Type B pancreatic cell (in vitro differentiated cells): ENCODE measurements around the gene RUNX2. TPM values are rescaled to one million over a fixed set of nuclear protein-coding genes. Genes with fewer than 3 reads are reported as not detected.

Source experiments
- DNase-seq: peaks from one replicate; pipeline ENCODE4 v3.0.0; 2021; ENCODE audit warnings: mixed read lengths; ENCODE audit not compliant: unreplicated experiment; ENCODE audit errors: extremely low spot score
- H3K27ac Mint-ChIP-seq: 2 replicates; pipeline ENCODE4 v1.8.0; 2021; ENCODE audit warnings: mild to moderate bottlenecking, mixed read lengths
- H3K27me3 Mint-ChIP-seq: 2 replicates; pipeline ENCODE4 v1.8.0; 2021; ENCODE audit warnings: mixed read lengths
- H3K36me3 Mint-ChIP-seq: 2 replicates; pipeline ENCODE4 v1.8.0; 2021; ENCODE audit warnings: mixed read lengths
- H3K4me1 Mint-ChIP-seq: one replicate; pipeline ENCODE4 v1.8.0; 2021; ENCODE audit warnings: mixed read lengths; ENCODE audit not compliant: unreplicated experiment
- H3K4me3 Mint-ChIP-seq: 2 replicates; pipeline ENCODE4 v1.8.0; 2021; ENCODE audit warnings: mild to moderate bottlenecking, mixed read lengths
- H3K9me3 Mint-ChIP-seq: 2 replicates; pipeline ENCODE4 v1.8.0; 2021; ENCODE audit warnings: mixed read lengths
- total RNA-seq: library from RNA; stranded (reverse); gene quantifications from 2 replicates; pipeline ENCODE4 v1.2.1, GENCODE V29; 2021; ENCODE audit warnings: low replicate concordance
- TF ChIP-seq, protein P1 (sequence below): fragments of 200-600 bp; sonication (generic); conservative IDR thresholded peaks from 2 replicates; pipeline ENCODE4 v1.5.0; 2021; ENCODE audit warnings: antibody characterized with exemption, mild to moderate bottlenecking

The RUNX2 gene
- total RNA-seq, 1 donor from 2014 or later, result 6.0 TPM

DNA sequence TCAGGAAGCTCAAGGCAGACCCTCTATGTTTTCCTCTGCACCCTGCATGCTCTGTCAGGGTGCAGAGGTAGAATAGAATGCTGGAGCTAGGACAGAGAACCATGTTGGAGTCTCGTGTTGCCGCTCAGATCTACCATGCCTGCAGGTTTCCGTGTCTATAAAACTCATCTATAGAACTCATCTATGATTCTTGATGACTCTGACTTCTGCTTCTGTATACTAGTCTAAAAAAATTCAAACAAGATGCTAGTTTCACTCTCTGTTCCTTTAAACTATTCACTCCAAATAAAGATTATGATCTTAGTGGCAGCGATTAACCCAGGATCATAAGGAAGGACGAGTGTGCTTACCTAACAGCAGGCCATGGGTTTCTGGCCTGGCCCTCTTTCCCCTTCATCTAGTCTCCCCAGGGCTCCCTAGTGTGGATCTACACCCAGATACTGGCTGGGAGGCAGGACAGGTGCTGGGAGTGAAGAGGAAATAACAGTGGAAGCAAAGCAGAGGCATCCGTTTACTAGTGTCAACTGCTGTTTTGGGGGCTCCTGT, 212.3 kb downstream of the RUNX2 start:
- peaks cover 7% of the 10 kb centered on the region for H3K27me3 Mint-ChIP-seq
- H3K4me3 Mint-ChIP-seq, result no peak overlapping the region
- peaks cover 45% of the 10 kb centered on the region for H3K4me1 Mint-ChIP-seq
- H3K27ac Mint-ChIP-seq, result no peak overlapping the region
- TF ChIP-seq, protein P1, sequence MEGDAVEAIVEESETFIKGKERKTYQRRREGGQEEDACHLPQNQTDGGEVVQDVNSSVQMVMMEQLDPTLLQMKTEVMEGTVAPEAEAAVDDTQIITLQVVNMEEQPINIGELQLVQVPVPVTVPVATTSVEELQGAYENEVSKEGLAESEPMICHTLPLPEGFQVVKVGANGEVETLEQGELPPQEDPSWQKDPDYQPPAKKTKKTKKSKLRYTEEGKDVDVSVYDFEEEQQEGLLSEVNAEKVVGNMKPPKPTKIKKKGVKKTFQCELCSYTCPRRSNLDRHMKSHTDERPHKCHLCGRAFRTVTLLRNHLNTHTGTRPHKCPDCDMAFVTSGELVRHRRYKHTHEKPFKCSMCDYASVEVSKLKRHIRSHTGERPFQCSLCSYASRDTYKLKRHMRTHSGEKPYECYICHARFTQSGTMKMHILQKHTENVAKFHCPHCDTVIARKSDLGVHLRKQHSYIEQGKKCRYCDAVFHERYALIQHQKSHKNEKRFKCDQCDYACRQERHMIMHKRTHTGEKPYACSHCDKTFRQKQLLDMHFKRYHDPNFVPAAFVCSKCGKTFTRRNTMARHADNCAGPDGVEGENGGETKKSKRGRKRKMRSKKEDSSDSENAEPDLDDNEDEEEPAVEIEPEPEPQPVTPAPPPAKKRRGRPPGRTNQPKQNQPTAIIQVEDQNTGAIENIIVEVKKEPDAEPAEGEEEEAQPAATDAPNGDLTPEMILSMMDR, result no peak
- no peaks in the 10 kb centered on the region for H3K9me3 Mint-ChIP-seq
- H3K36me3 Mint-ChIP-seq, result no peaks in the 10 kb centered on the region
- no peak for DNase-seq

DNA sequence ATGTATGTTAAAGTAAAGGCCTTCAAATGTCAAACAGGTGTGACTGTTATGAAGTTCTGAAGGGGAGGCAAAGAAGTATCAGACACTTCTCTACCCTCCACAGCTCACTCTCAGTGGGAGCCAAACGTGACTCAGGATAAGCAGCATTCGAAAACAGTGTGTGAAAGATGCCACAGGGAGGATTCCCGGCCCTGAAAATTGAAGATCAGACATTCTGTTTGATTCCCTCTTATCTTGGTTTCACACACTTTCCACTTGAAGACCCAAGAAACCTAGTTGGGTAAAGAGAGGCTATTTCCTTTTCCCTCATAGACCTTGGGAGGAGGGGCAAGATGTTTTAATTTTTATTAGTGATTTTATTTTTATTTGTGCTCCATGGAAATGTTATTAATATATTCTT, 213.8 kb downstream of the RUNX2 start:
- Mint-ChIP-seq H3K4me3 (no peak overlapping the region), H3K36me3 (no peaks in the 10 kb centered on the region), H3K9me3 (no peaks in the 10 kb centered on the region), H3K27ac (no peak overlapping the region), H3K4me1 (peaks cover 39% of the 10 kb centered on the region), H3K27me3 (peaks cover 7% of the 10 kb centered on the region)
- DNase-seq, result no peak
- TF ChIP-seq, protein P1, result no peak

DNA sequence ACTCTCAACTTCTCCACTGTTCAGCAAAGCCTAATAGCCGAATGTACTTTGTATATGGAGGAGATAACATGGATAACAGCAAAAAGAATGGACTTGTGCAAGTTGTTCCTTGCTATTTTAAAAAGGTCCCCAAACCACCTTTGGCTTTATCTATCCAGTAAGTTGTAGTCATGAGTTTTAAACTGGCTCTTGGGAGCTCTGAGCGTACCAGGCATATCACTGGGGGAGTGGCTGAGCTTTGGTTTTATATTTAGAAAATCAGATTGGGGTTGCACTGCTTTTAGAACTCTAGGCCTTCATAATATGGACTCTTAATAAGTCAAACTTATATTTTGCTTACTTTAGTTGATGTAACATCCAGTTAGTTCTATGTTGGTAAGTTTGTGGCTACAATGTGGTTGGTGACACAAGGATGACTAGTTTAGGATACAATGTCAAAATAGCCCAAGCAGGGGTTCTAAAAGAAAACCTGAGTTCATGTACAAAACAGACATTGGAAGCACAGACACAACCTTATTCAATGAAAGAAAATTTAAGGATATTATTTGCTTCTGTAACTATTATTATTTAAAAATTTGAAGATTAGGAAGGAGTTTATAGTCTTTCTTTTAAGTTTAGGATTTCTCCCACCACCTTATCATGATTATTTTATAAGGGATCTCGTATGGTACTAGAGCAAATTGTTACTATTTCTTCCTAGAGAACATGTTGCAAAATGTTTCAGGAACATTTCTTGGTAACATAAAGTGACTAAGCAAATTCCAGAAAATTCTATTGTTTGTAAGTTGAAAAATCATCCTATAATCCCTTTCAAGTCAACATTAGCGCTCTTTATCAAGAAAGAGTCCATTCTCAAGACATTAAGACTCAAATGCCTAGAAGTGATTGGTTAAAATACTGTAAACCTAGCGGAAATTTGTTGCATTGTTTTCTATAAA, 215.4 kb downstream of the RUNX2 start:
- Mint-ChIP-seq H3K4me1 (peaks cover 24% of the 10 kb centered on the region), H3K4me3 (no peak overlapping the region), H3K36me3 (peaks cover 4% of the 10 kb centered on the region), H3K9me3 (no peaks in the 10 kb centered on the region), H3K27me3 (peaks cover 4% of the 10 kb centered on the region), H3K27ac (no peak overlapping the region)
- TF ChIP-seq, protein P1, result no peak
- no peak for DNase-seq

DNA sequence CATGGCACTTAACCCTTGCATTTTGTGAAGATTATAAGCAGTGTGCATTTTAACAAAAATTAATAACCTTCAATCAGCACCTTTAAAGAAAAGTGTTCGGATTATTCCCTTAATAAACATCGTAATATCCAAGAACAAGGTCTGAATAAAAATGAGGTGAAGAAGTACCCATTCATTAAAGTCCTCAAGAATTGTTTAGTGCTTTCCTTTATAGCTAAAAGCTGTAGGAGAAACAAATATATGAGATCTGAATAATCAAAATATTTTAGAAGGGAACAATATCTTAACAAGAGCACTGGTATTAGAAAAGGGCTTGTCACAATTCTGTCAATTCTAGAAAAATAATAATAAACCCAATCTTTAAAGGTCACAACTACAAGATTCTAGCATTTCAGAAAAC, 217.3 kb downstream of the RUNX2 start:
- no peak for DNase-seq
- Mint-ChIP-seq H3K27me3 (no peaks in the 10 kb centered on the region), H3K36me3 (peaks cover 4% of the 10 kb centered on the region), H3K4me1 (peaks cover 11% of the 10 kb centered on the region), H3K27ac (no peak overlapping the region), H3K4me3 (no peak overlapping the region), H3K9me3 (no peaks in the 10 kb centered on the region)
- TF ChIP-seq, protein P1, result no peak

DNA sequence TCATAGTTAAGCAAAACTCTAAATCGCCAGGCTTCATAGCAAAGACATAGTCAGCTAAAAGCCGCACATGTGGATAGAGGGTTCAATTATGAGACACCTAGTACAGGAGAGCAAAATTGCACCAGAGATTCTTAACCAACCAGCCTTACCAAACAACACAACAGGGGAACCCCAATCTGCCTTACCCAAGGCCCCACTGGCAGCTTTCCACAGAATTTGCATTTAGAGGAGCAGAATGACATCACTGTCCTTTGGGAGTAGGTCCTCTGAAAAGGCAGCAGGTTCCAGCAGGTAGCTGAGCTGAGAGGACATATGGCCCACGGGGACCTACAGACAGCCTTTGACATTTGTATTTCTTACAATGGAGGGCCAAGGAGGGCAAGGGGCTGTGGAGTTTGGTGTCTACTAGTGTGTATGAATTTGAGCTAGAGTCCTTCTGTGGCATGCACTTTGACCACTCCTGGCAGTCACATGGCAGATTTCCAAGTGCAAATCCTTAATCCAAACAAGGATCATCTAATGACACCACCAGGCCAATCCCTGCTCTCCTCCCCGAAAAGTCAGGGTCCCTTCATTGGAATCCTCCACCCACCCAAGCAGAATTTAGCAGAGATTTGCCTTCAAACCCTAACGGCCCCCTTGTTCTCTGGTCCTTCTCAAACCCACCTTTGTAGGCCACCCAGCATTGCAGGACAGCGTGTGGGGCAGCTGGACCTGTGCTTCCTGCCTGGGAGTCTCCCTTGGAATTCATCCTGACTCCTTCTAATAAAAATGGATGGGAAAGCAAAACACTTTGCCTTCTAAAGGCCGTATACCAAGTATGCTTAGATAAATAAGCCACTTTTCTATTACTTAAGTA, 220.8 kb downstream of the RUNX2 start:
- DNase-seq, result no peak
- Mint-ChIP-seq H3K36me3 (peaks cover 4% of the 10 kb centered on the region), H3K9me3 (no peaks in the 10 kb centered on the region), H3K27ac (no peak overlapping the region), H3K4me3 (no peak overlapping the region), H3K4me1 (peaks cover 14% of the 10 kb centered on the region), H3K27me3 (peaks cover 3% of the 10 kb centered on the region)
- TF ChIP-seq, protein P1, result no peak
